ENCODE data around the gene DPP7.

- no peak for TF ChIP-seq CTCF (IDR thresholded peaks at IDR 0.05; ENCODE audit: insufficient read depth, low read length, poor library complexity, severe bottlenecking)
- TF ChIP-seq EZH2phosphoT487 (conservative IDR thresholded peaks at IDR 0.05; ENCODE audit: low read length): no peak
Measured at GRCh38 chr9:137148661-137149060, 34.1 kb upstream of the DPP7 start.

Measured in SU-DHL-6 (cell line).